Measurements from ENCODE around the gene PPTC7.
"Not testable (repeated sequence)": the region's sequence is repeated elsewhere in the genome, so short reads cannot be mapped to it uniquely, and the experiment has no call there.

The PPTC7 gene, protein sequence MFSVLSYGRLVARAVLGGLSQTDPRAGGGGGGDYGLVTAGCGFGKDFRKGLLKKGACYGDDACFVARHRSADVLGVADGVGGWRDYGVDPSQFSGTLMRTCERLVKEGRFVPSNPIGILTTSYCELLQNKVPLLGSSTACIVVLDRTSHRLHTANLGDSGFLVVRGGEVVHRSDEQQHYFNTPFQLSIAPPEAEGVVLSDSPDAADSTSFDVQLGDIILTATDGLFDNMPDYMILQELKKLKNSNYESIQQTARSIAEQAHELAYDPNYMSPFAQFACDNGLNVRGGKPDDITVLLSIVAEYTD

DNA sequence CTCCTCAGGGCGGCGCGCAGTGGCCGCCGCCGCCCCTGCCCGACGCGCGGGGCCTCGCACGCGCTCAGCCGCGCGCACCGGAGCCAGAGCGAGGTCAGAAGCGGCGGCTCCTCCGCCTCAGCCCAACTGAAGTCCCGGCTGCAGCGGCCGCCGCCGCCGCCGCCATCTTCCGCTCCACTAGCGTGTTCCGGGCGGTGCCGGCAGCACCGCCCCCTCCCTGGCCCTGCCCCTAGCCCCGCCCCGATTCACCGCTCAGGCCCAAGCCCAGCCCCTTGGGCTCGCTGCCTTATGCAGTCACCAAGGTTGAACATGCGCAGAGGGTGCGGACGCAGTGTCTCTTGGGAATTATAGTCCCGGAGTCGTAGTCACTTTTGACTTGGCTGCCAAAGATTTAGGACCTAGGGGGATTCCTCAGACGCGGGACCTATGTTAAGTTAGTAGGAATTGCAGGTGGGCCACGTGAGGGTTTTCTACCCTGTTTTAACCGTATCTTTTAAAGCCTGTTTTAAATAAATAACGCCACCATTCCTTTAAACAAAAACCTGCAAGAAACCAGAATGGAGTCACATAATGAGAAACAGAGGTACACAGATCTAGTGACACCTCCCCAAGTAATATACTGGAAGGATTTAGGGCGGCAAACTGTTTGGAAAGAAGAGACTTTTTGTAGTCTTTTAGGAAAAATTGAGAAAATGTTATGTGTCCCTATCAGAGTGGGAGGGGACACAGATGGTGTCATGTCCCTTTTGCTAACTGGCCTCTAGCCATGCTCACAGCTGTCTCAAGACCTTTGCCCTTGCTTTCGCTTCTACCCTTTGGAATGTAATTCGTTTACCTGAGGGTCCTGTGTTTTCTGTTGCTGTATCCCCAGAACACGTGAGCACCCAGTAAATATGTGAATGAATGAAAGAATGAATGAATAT, at the start of gene PPTC7:
PPTC7 (minus strand) TSS at position 182 of the 923 bp plus-strand sequence. CDS start 287 bp downstream, outside the sequence.
- peak; percentile 98 for DNase-seq

DNA sequence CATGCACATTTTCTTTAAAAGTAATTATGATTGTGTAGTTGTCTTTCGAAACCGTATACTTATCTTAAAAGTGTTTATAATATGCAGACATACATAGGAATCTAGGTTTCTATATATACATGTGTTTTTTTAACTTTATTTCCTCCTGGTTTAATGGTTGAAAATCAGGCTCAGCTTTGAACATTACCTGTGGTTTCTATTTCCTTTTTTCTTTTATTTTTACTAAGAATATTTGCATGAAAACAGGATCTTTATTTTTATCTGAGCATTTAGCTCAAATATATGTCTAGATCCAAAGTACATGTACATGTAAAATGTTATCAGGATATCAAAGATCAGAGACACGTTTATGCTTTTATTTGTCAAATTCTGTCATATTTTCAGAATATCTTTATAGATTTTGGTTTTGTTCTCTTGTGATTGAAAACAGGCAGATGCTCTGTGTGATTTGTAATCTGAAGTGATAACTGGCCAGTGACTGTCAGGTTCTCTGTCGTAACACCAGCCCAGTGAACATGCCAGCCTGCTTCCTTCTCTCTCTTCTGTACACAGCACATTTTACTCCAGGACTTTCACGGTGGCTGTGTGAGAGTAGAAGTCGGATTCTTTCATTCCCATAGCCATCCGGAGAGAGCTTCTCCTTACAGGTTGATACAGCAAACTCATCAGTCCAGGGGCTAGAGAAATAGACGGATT, 44.5 kb upstream of the PPTC7 start:
- DNase-seq: no peak

DNA sequence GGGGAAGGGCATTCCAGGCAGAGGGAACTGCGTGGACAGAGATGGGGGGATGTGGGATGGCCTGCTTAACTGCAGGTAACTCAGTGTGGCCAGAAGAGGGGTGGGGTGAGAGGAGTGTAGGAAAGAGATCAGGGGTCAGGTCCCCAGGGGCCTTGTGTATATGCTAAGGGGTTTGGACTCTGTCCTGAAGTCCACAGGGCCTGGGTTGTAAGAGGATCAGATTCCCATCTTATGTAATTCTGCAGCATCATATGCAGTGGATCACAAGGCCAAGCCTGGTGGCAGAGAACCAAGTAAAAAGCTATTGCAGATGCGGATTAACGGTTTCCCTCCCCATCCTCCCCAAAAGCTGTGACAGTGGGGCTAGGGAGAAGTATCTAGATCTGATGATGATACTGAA, 39.5 kb upstream of the PPTC7 start:
- DNase-seq: no peak

DNA sequence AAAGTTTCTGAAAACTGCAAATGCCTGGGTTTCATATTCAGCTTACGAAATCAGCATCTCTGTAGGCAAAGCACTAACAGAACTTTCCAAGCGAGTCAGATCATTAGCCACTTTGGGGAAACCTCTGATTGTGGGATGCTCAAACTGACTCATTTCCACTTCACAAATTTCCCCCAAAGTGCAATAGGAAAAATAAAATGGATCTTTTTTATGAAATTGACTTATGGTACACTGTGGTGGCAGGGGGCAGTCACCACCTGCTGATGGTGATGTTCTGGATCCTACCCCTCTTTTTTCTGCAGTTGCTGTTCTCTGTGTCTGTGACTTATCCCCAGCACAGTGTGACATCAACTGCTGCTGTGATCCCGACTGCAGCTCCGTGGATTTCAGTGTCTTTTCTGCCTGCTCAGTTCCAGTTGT, 36.4 kb upstream of the PPTC7 start:
- DNase-seq: no peak

DNA sequence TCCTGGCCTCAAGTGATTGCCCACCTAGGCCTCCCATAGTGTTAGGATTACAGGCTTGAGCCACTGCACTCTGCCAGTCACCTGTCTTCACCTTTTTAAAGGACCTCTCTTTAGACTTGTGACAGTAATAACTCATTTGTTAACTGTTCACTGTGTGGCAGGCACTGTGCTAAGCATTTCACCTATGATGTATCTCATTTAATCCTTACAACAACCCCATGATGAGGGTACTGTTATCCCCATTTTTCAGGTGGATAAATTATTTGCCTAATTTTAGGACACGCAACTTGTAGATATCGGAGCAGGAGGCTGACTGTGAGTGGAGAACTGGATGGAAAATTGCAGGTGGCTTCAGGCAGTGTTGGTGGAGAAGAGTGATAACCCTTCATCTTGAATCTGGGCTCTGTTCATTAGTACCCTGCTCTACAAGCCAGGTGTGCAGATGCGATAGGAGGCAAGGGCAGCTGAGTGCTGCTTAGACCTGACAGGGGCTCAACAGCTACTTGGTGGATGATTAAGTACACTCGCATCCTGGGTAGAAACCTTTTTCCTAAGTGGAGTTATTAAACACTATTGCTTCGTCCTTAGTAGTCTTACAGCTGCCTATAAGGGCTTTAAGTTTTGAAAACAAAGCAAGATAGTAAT, 33.5 kb upstream of the PPTC7 start:
- DNase-seq: no peak

DNA sequence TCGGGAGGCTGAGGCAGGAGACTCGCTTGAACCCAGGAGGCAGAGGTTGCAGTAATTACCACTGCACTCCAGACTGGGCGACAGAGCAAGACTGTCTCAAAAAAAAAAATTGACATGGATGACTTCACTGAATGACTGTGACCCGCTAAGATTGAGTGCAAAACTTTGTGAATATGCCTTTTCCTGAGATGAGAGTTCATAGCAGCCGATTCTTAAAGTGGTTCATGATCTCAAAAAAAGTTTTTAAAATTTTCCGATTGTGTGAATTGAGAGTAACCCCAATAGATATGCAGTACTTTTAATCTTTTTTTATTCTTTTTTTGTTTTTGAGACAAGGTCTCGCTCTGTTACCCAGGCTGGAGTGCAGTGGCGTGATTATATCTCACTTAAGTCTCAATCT, 32.1 kb upstream of the PPTC7 start:
- no peak for DNase-seq

DNA sequence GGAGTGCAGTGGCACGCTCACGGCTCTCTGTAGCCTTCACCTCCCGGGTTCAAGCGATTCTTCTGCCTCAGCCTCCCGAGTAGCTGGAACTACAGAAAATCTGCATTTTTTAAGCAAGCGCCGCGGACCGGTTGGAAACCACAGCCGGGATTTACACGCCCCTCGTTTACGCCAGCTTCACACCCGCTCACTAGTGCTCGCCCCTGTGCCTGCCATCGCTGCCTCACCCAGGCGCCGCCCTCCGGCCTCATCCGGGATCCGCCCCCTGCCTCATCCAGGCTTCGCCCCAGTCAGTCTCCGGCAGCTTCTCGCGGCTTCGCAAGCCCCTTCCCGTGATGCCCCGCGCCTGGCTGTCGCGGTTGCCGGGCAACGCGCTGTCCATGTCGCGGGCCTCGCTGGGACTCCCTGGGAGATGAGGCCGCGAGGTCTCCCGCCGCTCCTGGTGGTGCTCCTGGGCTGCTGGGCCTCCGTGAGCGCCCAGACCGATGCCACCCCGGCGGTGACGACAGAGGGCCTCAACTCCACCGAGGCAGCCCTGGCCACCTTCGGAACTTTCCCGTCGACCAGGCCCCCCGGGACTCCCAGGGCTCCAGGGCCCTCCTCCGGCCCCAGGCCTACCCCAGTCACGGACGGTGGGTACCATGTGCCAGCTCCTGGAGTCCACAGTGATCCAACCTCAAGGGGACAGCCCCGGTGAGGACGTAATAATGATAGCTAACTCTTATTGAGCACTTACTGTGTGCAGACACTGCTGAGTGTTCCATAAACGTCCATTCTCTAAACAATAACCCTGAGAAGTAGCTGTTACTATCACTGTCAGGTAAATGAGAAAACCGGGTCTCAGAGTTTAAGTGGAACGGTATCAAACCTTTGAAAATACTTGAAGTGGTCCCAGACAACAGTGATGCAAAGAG, 30.9 kb upstream of the PPTC7 start, which contains the start of gene TCTN1:
TCTN1 (plus strand) TSS at position 359 of the 914 bp plus-strand sequence; CDS start at position 413, 54 bp downstream.
- DNase-seq: peak; percentile 98

DNA sequence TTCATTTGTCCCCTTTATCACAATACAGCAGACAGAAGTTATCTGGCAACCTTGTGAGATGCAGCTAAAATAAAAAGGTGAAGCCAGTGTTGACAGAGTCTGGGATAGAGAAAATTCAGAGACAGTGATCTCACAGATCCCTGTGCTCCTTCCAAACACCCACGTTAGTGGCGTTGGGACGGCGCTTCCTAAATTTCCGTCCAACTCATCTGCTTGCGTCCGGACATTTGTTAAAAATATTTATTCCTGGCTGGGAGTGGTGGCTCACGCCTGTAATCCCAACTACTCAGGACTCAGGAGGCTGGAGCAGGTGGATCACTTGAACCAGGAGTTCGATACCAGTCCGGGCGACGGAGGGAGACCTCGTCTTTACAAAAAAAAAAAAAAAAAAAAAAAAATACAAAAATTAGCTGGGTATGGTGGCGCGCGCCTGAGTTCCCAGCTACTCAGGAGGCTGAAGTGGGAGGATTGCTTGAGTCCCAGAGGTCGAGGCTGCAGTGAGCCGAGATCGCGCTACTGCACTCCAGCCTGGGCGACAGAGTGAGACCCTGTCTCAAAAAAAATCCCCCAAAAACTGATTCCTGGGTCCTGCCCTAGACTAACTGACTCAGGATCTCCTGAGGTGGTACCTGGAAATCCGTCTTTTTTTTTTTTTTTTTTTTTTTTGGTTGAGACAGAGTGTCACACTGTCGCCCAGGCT, 30.1 kb upstream of the PPTC7 start:
- no peak for DNase-seq

DNA sequence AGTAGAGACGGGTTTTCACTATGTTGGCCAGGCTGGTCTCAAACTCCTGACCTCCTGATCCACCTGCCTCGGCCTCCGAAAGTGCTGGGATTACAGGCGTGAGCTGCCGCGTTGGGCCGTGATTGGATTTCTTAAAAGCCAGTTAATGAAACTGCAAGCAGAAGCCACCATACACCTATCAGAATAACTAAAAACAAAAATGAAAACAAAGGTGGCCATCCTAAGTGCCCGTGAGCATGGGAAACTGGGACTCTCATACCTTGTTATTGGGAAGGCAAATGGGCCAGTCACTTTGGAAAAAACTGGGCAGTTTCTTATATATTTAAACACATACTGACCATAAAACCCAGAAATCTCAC, 23.1 kb upstream of the PPTC7 start:
- no peak for DNase-seq

DNA sequence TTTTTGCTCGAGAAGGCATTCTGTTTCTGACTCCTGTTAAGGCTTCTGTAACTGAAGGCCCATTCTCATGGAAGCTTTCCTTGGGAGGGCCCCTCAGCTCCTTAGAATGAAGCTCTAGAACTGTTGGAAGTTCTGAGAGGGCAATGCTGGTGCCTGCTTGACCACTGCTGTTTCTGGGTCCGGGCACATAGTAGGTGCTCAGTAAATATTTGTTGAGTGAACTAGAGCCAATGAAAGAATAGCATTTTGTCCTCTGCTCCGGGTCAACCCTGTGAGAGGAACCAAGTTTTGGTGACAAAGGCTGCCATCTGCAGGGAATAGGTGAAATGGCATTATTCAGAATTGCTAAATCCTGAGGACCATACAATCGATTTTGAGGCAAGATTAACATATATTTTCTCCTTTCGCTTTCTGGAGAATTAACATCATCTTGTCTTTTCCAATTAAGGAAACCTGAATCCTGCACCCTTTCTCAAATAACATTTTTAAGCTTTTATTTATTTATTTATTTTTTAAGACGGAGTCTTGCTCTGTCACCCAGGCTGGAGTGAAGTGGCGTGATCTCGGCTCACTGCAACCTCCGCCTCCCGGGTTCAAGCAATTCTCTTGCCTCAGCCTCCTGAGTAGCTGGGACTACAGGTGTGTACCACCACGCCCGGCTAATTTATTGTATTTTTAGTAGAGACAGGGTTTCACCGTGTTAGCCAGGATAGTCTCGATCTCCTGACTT, 19.1 kb upstream of the PPTC7 start:
- peak; percentile 60 for DNase-seq

DNA sequence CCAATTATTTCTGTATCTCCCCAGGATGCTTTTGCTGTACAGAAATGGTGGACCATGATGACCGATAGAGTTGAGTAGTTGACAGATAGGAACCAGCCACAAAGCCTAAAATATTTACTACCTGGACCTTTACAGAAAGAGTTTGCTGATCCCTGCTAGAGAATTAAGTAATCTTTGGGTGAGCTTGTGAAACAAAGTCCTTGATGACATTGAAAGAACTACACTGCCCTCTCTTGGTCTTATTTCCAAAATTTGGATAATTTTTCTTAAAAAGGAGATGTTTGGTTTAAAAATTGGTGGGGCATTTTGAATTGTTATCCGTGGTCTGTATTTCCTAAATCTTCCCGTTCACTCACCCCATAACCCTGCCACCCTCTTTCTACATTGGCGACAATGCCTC, 17.1 kb upstream of the PPTC7 start:
- no peak for DNase-seq

DNA sequence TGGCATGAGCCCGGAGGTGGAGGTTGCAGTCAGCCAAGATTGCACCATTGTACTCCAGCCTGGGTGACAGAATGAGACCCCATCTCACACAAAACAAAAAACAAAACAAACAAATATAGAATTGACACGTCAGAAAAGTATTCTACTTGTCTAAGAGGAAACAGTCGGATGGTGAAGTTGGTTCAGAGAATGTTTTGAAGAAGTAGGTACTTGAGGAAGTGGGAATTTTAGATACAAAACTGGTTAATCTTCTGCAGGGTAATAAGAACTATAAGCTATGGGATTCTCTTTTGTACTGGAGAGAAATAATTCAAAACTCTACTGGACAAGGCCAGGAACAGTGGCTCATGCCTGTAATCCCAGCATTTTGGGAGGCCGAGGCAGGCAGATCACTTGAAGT, 16.2 kb upstream of the PPTC7 start:
- no peak for DNase-seq

DNA sequence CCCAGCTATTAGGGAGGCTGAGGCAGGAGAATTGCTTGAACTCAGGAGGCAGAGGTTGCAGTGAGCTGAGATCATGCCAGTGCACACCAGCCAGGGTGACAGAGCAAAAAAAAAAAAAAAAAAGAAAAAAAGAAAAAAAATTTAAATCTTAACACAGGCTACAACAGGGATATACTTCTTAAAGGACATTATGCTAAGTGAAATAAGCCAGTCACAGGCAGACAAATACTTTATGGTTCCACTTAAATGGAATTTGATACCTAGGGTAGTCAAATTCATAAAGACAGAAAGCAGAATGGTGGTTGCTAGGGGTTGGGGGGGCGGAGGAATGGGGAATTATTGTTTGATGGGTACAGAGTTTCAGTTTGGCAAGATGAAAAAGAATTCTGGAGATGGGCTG, 14.8 kb upstream of the PPTC7 start:
- DNase-seq: no peak

DNA sequence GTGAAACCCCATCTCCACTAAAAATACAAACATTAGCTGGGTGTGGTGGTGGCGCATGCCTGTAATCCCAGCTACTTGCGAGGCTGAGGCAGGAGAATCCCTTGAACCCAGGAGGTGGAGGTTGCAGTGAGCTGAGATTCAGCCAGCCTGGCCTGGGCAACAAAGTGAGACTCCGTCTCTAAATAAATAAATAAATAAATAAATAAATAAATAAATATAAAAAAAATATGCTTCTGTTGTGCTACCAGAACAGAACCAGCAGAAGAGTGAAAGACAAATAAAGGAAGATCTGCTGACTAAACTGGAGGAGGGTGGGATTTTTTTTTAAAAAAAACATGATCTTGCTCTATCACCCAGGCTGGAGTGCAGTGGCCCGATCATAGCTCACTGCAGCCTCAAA, 9.8 kb upstream of the PPTC7 start:
- DNase-seq: not testable (repeated sequence)

DNA sequence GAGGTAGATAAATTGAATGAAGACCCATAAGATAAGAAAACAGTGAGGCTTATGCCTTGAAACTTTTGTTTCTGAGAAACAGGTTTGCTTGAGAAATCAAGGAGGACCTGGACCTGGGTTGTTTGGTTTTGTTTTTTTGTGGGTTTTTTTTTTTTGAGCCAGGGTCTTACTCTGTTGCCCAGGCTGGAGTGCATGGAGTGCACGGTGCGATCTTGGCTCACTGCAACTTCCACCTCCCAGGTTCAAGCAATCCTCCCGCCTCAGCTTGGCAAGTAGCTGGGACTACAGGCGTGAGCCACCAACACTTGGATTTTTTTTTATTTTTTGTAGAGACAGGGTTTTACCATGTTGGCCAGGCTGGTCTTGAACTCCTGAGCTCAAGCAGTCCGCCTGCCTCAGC, 9.0 kb upstream of the PPTC7 start:
- DNase-seq: no peak

DNA sequence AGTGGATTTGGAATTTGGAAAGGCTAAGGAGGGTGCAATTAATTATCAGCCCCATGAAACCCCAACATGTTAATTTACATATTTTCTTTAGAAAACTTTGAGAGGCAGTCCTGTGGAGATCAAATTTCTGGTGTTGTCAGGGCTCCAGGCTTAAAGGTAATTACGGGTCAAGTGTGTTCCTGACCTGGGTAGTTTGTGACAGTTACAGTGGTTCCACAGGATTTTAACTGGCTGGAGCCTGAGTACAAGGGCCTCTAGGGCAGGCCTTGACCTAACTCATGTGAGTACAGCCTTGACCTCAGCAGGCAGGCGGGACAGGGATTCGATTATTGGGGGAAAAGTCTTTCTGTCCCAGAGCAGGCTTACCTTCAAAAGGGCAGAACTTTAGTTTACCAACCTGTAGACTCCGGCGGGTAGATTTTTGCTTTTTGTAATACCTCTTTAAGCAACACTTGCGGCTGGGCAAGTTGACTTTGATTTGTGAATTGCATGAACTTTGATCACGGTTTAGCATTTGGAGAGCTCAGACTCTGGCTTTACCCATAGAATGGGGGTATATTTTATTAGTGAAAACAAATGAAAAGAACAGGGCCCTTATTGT, 8.4 kb upstream of the PPTC7 start:
- DNase-seq: no peak

DNA sequence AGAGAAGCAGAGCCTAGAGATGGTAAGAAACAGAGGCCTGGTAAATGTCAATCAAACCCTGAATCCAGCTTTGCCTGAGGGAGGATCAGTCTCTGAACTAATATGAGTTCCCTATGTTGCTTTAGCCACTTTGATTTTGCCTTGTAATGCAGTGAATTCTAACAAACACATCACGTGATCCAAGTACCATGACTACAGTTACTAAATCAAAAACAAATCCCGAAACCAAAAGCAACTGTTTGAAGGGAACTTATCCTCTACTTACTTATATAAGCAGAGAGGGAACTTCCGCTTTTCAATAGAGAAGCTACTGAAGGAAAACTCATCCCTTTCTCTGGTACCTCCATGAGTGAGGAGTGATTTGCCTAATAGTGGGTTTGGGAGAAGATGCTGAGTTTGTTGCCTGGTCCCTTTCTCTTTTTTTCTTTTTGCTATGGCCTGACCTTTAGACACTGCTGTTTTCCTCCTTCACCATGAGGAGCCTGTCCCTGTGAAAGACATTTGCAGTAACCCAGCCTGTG, 7.7 kb upstream of the PPTC7 start:
- no peak for DNase-seq

DNA sequence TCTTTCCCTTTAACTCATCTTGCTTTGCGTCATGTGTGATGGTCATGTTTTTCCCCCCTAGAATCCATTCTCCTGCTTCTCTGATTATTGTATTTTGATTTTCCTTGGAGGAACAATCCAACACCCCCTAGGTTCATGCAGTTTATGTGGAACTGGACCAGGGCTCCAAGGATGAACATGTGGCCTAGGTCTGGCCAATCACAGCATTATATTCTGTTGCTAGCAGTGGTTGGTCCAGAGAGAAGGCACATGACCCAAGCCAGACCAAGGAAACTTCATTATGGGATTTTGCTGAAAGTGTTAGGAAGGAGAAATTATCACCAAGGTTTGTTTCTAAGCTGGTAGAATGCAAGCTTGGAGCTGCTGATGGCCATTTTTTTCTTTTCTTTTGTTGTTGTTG, 6.9 kb upstream of the PPTC7 start:
- DNase-seq: no peak

DNA sequence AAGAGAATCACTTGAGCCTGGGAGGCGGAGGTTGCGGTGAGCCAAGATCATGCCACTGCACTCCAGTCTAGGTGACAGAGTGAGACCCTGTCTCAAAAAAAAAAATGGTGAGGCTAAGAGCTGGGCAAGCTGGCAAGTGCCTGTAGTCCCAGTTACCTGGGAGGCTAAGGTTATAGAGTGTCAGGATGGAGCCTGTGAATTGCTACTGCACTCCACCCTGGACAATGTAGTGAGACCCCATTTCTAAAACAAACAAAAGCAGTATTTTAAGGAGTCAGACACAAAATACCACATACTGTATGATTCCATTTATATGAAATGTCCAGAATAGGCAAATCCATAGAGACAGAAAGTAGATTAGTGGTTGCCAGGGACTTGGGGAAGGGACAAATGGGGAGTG, 4.0 kb upstream of the PPTC7 start:
- not testable (repeated sequence) for DNase-seq

All from CD4-positive, alpha-beta T cell treated with Interleukin-6 for 4 hours (primary cell).